DND-41 (cell line): ENCODE results near the gene FHIP1A.
"Not testable (repeated sequence)": the region's sequence is repeated elsewhere in the genome, so short reads cannot be mapped to it uniquely, and the experiment has no call there.

Source experiments
- ATAC-seq: fragments of 200-7000 bp; cut with Tn5 transposase; 3 replicates; pipeline ENCODE4 v1.9.1; 2021; ENCODE audit warnings: low read depth; ENCODE audit not compliant: insufficient read depth
- DNase-seq: peaks from one replicate; pipeline ENCODE4 v3.0.0-alpha.2; 2020
- H2AFZ ChIP-seq: 2 replicates; pipeline ENCODE4 v1.6.0; 2012; ENCODE audit warnings: low read depth, low read length
- H3K27ac ChIP-seq: 2 replicates; pipeline ENCODE4 v1.5.1; 2012; ENCODE audit warnings: low read length, inconsistent platforms
- H3K27me3 ChIP-seq: fragments of 200-600 bp; sonication (generic); 2 replicates; pipeline ENCODE4 v1.6.0; 2012; ENCODE audit warnings: low read length, mild to moderate bottlenecking, inconsistent platforms; ENCODE audit not compliant: insufficient read depth, poor library complexity
- H3K36me3 ChIP-seq: 2 replicates; pipeline ENCODE4 v1.5.1; 2012; ENCODE audit warnings: low read length, inconsistent platforms; ENCODE audit not compliant: insufficient read depth
- H3K4me1 ChIP-seq: 2 replicates; pipeline ENCODE4 v1.5.1; 2012; ENCODE audit warnings: mild to moderate bottlenecking, low read length; ENCODE audit not compliant: insufficient read depth
- H3K4me2 ChIP-seq: 2 replicates; pipeline ENCODE4 v1.6.0; 2012; ENCODE audit warnings: mild to moderate bottlenecking, moderate library complexity, low read length, inconsistent platforms; ENCODE audit not compliant: insufficient read depth
- H3K4me3 ChIP-seq, 2 experiments: fragments of 200-600 bp in 1 of 2; shearing (Covaris generic) in 1 of 2; 2 replicates each; pipeline ENCODE4 v1.5.1; 2012 to 2016; ENCODE audit warnings: inconsistent platforms in 2 of 2, low read length in 2 of 2, mild to moderate bottlenecking in 2 of 2, low read depth in 1 of 2, moderate library complexity in 1 of 2
- H3K79me2 ChIP-seq: 2 replicates; pipeline ENCODE4 v1.6.0; 2012; ENCODE audit warnings: low read length, inconsistent platforms; ENCODE audit not compliant: insufficient read depth
- H3K9ac ChIP-seq: 2 replicates; pipeline ENCODE4 v1.6.0; 2012; ENCODE audit warnings: low read depth, mild to moderate bottlenecking, inconsistent platforms, low read length, moderate library complexity
- H3K9me3 ChIP-seq: 2 replicates; pipeline ENCODE4 v1.5.1; 2012; ENCODE audit warnings: low read length, moderate library complexity, mild to moderate bottlenecking, inconsistent platforms; ENCODE audit not compliant: insufficient read depth, severe bottlenecking
- H4K20me1 ChIP-seq: 2 replicates; pipeline ENCODE4 v1.6.0; 2012; ENCODE audit warnings: low read length; ENCODE audit not compliant: insufficient read depth
- CTCF ChIP-seq: IDR thresholded peaks from 2 replicates; pipeline ENCODE4 v1.5.1; 2012; ENCODE audit warnings: borderline replicate concordance, low read length, moderate library complexity, mild to moderate bottlenecking; ENCODE audit not compliant: poor library complexity, severe bottlenecking; ENCODE audit errors: extremely low read depth
- EZH2 ChIP-seq: IDR thresholded peaks from 3 replicates; pipeline ENCODE4 v1.6.1; 2012; ENCODE audit warnings: borderline replicate concordance, low read depth, mild to moderate bottlenecking, moderate library complexity, low read length, inconsistent platforms; ENCODE audit not compliant: severe bottlenecking

FHIP1A gene

DNA sequence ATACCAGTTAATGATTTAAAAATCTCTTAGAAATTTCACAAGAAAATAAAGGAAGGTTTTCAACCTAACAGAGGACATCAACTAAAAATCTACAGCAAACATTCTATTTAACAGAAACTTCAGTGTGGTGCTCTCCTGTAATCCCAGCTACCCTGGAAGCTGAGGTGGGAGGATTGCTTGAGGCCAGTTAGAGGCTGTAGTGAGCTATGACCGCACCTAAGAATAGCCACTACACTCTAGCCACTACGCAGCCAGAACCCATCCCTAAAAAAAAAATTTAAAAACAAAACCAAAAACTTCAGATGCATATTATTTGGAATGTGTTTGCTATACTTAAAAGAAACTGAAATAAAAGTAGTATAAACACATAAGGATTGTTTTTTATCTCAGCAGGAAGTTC lies 7.2 kb upstream of the FHIP1A start:
- Histone ChIP-seq H3K36me3 (no peaks in the 10 kb centered on the region), H4K20me1 (no peaks in the 10 kb centered on the region), H3K9ac (no peak overlapping the region), H3K4me2 (no peak overlapping the region), H3K4me3 (no peak overlapping the region), H3K4me1 (no peaks in the 10 kb centered on the region), H3K9me3 (no peaks in the 10 kb centered on the region), H2AFZ (no peak overlapping the region), H3K27ac (no peak overlapping the region), H3K79me2 (no peaks in the 10 kb centered on the region), H3K27me3 (no peaks in the 10 kb centered on the region)
- DNase-seq (no peak), ATAC-seq (no peak)
- no peak for TF ChIP-seq EZH2
- TF ChIP-seq CTCF: no peak

GRCh38 chr4:151402145-151402865 lies 6.7 kb upstream of the FHIP1A start:
- no peaks in the 10 kb centered on the region for H3K79me2 ChIP-seq
- DNase-seq (no peak), ATAC-seq (no peak)
- H3K4me1 ChIP-seq: peaks cover 4% of the 10 kb centered on the region
- no peak overlapping the region for H3K27ac ChIP-seq
- H3K4me3 ChIP-seq: no peak overlapping the region
- no peak overlapping the region for H3K9ac ChIP-seq
- no peaks in the 10 kb centered on the region for H3K9me3 ChIP-seq
- no peaks in the 10 kb centered on the region for H3K36me3 ChIP-seq
- TF ChIP-seq EZH2 (no peak), CTCF (no peak)
- no peaks in the 10 kb centered on the region for H4K20me1 ChIP-seq
- H3K4me2 ChIP-seq: no peak overlapping the region
- peaks cover 5% of the 10 kb centered on the region for H3K27me3 ChIP-seq
- H2AFZ ChIP-seq: no peak overlapping the region

- Histone ChIP-seq H3K27me3 (peaks cover 19% of the 10 kb centered on the region), H3K9ac (no peak overlapping the region), H3K79me2 (no peaks in the 10 kb centered on the region), H3K27ac (no peak overlapping the region), H4K20me1 (no peaks in the 10 kb centered on the region), H2AFZ (no peak overlapping the region), H3K4me1 (peaks cover 18% of the 10 kb centered on the region), H3K9me3 (no peaks in the 10 kb centered on the region), H3K36me3 (no peaks in the 10 kb centered on the region), H3K4me3 (no peak overlapping the region), H3K4me2 (no peak overlapping the region)
- ATAC-seq: no peak
- TF ChIP-seq CTCF (no peak), EZH2 (no peak)
- no peak for DNase-seq
These were observed 5.3 kb upstream of the FHIP1A start for GRCh38 chr4:151403656-151404055.

- not testable (repeated sequence) for H3K79me2 ChIP-seq, DNase-seq, ATAC-seq, H3K9me3 ChIP-seq, H2AFZ ChIP-seq, H3K4me2 ChIP-seq, H4K20me1 ChIP-seq, H3K9ac ChIP-seq, H3K4me3 ChIP-seq, H3K36me3 ChIP-seq, H3K27ac ChIP-seq
- Histone ChIP-seq H3K4me1 (peaks cover 24% of the 10 kb centered on the region), H3K27me3 (peaks cover 25% of the 10 kb centered on the region)
These were observed 4.2 kb upstream of the FHIP1A start for GRCh38 chr4:151404802-151405201.
